Measurements from ENCODE around the gene RNASE12.
"Not testable (repeated sequence)": the region's sequence is repeated elsewhere in the genome, so short reads cannot be mapped to it uniquely, and the experiment has no call there.

The RNASE12 gene

DNA sequence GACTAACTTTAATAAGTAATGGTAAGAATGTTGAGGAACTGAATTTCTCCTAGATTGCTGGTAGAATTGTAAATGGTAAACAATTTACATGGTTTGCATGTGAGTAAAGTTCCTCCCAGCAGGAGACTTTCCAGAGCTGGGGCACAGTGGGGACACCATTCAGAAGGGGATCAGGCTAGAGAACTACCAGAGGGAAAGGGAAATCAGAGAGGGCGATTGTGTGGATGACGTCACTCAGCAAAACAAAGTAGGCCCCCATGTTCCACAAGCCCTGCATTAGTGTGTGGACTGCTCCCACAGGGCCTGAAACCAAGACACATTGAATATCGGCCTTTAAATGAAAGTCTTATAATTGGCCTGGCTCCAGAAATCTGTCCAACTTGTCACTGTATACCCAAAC is 12.9 kb downstream of the RNASE12 start:
- no peak for DNase-seq

DNA sequence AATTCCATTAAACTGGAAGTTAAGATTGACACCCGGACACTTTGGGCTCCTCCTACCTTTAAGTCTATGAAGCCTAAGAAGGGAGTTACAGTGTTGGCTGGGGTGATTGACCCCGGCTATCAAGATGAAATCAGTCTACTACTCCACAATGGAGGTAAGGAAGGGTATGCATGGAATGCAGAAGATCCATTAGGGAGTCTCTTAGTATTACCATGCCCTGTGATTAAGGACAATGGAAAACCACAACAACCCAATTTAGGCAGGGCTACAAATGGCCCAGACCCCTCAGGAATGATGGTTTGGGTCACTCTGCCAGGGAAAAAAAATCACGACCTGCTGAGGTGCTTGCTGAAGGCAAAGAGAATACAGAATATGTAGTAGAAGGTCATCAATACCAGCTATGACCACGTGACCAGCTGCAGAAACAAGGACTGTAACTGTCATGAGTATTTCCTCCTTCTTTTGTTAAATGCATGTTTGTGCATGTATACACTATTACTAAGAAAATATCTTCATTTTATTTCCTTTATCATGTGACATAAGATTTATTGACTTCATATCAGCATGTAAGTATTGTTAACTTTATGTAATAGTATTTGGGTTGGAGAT is 18.7 kb downstream of the RNASE12 start:
- not testable (repeated sequence) for DNase-seq

DNA sequence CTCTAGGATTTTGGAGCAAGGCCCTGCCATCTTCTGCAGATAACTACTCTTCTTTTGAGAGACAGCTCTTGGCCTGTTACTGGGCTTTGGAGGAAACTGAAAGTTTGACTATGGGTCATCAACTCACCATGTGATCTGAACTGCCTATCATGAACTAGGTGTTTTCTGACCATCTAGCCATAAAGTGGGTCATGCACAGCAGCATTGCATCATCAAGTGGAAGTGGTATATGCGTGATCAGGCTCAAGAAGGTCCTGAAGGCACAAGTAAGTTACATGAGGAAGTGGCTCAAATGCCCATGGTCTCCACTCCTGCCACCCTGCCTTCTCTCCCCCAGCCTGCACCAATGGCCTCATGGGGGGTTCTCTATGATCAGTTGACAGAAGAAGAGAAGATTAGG is 20.5 kb downstream of the RNASE12 start:
- not testable (repeated sequence) for DNase-seq

DNA sequence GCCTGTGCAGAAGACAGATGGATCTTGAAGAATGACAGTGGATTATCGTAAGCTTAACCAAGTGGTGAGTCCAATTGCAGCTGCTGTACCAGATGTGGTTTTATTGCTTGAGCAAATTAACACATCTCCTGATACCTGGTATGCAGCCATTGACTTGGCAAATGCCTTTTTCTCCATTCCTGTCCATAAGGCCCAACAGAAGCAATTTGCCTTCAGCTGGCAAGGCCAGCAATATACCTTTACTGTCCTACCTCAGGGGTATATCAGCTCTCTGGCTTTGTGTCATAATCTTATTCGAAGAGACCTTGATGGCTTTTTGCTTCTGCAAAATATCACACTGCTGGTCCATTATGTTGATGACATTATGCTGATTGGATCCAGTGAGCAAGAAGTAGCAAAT is 21.3 kb downstream of the RNASE12 start:
- DNase-seq, result not testable (repeated sequence)

DNA sequence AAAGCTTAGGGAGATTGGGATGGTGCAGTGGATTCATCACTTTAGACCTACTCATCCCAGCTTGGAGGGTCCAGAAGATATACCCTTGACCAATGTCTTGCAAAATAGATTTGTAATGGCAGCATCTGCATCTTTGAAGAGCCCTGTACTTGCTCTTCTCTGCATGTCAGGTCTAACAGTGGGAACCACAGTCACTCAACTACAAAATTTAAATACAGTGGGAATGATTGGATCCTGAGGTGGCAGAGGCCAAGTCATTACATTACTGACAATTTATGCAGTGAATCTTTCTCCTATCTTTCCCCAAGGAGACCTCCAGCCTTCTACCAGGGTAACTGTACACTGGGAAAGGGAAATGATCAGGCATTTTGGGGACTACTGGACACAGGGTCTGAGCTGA is 22.1 kb downstream of the RNASE12 start:
- no peak for DNase-seq

DNA sequence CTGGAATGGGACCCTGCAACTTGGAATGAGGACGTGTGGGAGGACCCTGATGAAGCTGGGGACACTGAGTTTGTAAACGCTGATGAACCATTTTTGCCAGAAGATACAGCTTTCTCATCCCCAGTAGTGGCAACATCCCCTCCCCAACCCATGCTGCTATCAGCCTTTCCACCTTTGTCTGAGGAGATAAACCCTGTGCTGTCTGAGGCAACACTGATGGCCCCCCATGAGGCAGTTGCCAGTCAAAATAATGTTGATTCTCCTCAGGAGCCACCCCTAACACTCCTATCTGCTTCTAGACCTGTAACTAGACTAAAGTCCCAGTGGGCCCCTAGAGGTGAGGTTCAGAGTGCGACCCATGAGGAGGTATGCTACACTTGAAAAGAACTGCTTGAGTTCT is 22.8 kb downstream of the RNASE12 start:
- DNase-seq, result no peak

DNA sequence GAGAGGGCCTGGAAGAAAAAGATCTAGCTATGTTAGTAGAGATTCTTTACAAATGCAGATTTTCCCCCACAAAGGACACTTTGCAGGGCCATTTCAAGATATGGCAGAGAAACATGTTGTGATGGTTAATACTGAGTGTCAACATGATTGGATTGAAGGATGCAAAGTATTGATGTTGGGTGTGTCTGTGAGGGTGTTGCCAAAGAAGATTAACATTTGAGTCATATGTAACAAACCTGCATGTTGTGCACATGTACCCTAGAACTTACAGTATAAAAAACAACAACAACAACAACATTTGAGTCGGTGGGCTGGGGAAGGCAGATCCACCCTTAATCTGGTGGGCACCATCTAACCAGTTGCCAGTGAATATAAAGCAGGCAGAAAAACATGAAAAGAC is 24.0 kb downstream of the RNASE12 start:
- DNase-seq, result not testable (repeated sequence)

DNA sequence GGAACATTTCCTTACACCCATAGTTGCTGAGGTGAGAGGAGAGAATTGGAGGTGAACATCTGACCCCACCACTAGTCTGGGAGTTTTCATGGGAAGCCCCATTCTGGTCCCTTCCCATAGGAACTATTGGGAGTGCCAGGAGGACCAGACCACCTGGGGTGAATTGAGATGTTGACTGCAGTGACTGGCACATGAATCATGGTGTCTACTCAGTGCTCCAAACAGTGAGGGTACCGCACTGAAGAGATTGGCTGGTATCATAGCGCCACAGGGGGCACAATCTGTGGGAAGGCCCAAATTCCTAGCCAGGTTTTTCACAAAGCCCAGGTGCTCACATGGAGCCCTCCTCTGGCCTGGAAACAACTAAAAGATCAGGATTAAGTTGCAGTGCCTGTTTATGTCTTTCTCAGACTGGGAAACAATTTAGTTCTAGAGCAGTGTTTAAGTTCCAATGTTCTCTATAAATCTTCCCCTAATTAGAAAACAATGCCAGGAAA is 26.6 kb downstream of the RNASE12 start:
- DNase-seq, result no peak

DNA sequence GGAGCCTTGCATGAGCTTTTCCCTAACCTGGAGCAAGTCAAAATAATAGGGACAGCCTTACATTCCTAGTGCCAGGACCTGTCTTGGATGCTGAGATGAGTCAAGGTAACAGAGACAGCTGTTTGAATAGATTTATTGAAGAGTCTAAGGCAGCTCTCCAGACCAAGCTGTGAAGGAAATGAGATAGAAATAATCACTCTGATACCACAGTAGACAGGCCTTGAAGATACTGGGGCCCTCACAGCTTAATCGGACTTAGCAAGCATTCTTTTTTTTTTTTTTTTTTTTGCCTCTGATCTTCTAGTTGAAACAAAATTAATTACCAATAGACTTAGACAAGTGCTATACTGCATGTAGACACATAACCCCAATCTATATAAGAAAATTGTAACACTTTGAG is 27.2 kb downstream of the RNASE12 start:
- DNase-seq, result no peak

DNA sequence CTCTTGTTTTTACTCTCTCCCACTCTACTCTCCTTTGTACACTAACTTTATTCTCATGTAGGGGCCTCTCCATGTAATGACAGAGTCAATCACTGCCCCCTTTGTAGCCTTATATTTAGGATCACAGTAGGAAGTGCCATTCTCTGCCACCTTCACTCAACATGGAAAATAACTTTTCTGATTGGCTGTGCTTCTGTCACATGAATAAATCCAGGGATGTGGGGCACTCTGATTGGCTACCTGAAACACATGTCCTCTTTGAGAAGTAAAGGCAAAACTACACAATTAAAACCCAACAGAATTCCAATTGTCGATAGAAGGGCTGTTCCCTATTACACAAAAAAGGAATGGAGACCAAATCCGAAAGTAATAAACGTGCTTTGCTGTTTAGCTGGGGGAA is 30.2 kb downstream of the RNASE12 start, which contains the start of gene RNASE9:
TSS of gene RNASE9 (minus strand) at position 87 of the 400 bp plus-strand sequence.
- no peak for DNase-seq

DNA sequence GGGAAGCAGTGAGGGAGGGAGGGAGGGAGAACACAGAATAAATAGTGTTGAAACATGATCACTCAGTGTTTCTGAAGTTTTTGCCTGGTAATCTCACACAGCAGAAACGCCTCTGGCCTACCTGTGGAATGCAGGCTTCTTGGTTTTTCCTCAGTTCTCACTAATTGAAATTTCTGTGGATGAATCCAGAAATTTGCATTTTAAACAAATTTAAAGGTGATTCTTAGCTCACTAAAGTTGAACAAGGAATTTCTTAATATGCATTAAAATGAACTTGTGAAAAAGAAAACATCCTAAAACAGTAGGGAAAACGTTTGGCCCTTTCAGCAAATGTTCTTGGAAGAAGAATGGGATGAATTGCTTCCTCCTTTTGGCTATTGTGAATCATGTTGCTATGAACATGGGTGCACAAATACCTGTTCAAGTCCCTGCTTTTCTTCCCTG is 31.7 kb downstream of the RNASE12 start:
- DNase-seq, result no peak

DNA sequence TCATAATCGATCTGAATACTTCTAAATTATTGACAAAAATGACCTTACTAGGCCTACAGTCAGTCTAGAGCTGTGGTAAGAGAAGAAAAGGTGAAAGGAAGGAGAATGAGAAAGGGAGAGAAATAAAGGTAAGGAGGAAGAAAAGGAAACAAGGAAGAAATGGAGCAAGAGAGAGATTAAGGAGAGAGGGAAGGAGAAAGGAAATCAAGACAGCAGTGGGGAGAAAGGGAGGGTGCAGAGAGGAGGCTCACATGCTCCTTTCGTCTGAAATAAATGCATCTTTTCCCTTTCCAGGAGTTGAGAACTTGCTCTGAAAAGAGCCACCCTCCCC is 34.0 kb downstream of the RNASE12 start:
- no peak for DNase-seq

DNA sequence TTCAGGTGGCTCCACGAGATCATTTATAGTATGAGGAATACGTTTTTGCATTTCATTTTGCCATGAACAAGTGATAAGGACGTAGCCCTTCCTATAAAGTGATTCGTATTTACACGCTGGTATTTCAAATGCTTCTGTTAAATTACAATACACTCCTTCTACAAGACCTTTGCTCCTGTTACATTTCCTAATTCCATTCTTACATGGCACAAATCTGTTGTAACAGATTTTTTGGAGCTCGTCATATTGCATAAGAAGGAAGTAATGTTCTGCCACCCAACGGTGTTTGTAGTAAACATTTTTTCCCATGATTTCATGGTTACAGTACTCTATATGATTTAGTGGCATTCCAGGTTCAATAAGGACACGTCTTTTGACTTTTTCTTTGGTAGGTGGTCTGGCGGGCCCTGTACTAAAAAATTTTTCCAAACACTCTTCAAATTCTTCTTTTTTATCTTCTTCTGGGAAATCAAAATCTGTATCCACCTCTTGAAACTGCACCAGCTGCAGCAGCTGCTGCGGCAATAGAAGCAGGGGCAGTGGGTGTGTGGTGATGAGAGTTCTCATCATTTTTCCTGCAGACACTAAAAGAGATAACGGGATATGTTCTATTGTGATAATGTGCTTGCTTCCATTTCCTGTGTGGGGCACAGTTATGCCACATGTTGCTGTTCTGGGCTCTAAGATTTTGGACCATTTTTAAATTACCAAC is 34.5 kb downstream of the RNASE12 start:
- no peak for DNase-seq

DNA sequence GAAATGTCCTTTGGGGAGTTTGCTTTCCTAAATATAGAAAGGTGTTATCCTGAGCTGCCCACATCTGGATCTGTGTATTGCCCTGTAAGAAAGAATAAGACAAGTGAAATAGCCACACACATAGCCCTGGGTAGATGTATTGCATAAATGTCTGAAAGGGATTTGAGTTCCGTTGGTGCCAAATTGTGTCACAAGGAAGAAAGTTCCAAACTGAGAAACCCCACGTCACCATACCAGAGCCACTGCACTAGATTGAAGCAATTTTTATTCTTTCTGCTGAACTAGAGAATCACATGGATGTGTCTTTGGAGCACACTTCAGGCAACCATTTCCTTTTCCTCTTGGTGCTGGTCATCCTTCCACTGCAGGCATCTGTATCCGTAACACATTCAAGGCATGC is 35.3 kb downstream of the RNASE12 start:
- DNase-seq, result no peak

DNA sequence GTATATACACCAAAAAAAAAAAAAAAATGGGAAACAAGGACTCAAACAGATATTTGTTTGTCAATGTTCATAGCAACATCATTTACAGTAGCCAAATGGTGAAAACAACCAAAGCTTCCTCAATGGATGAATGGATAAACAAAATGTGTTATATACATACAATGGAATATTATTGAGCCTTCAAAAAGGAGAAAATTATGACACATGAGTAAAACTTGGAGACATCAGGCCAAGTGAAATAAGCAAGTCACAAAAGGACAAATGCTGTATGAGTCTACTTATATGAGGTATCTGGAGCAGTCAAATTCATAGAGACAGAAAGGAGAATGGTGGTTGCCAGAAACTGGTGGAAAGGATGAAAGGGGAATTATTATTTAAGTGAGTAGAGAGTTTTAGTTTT is 38.2 kb downstream of the RNASE12 start:
- no peak for DNase-seq

DNA sequence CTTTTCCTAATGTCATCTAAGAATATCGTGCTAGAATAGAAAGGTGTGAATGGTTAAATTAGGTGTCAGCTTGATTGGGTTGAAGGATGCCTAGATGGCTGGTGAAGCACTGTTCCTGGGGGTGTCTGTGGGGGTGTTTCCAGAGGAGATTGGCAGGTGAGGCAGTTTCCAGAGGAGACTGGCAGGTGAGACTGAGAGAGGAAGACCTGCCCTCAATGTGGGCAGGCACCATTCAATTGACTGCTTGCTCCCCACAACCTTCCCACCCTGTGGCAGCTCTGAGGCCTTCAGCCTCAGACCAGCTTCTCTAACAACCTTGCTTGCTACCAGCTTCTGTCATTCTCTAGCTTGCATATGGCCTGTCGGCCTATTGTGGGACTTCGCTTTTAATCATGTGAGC is 39.6 kb downstream of the RNASE12 start:
- no peak for DNase-seq

DNA sequence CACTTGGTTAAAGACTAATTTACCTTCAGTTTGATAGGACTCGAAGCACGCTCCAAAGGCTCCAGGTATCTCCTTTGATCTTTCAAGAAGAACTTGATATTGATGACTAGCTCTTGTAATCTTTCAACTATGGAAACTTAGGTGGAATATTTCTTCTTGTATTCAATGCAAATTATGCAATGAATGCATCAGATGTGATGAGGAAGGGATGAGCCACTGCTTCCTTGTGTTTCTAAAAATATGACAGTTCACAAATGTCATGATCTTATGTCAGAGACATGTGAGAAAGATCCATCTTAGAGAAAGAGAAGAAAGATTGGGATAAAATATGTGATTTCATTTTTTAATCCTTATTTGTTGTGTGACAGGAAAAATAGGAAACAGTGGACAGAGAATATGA is 40.2 kb downstream of the RNASE12 start:
- DNase-seq, result no peak

DNA sequence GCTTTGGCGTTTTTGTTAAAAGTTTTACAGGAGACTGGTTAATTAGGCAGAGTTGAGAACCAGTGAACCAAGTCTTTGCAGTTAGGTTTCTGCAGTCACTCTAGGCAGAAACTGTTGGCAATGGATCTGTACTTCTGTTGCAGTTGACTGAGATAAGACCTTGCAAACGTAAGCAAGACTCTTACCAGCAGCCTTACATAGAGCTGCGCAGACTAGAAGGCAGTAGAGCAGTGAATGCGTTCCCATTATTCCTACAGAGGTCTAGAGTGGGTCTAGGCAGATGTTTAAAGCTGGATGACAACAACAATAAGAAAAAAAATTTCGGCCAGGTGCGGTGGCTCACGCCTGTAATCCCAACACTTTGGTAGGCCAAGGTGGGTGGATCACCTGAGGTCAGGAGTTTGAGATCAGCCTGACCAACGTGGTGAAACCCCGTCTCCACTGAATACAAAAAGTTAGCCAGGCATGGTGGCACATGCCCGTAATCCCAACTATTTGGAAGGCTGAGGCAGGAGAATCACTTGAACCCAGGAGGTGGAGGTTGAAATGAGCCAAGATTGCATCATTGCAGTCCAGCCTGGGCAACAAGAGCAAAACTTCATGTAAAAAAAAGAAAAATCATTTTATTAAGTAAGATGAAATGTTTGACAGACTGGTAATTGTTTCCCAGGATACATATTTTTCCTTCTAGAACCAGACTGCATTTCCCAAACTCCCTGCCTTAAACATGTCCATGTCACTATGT is 42.6 kb downstream of the RNASE12 start:
- DNase-seq, result no peak

DNA sequence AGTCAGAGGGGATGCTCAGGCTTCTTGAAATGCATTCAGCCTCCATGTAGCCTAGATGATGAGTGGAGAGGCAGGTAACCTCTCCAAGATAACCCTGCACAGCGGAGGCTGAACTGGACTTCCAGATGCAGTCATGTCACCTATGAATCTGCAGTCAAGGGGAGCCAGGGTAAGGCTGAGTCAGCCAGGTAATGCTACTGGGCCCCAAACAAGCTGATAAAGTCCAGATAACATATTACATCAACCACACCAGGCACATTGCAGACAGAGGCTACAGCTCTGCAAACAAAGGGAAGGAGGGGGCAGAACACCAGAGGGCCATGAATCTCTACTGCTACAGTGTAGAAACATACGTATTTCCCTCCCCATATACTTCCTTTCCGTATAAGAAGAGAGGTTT is 44.3 kb downstream of the RNASE12 start:
- no peak for DNase-seq
